Gastrocnemius medialis (tissue), 4 donors: ENCODE measurements around the gene SCNN1A.

ENCODE experiments used
- CTCF ChIP-seq, 5 experiments: fragments of 450-650 bp in 3 of 5; fragments of 200-600 bp in 2 of 5; sonication (generic) in 2 of 5; IDR thresholded peaks in 4 of 5; conservative IDR thresholded peaks in 1 of 5; 1 replicate in 4 of 5; 2 replicates in 1 of 5; pipeline ENCODE4 v1.5.1; 2016 to 2019; ENCODE audit warnings: antibody characterized with exemption in 5 of 5, mild to moderate bottlenecking in 3 of 5, moderate library complexity in 3 of 5
- POLR2A ChIP-seq, 2 donors: fragments of 450-650 bp; IDR thresholded peaks; one replicate each; pipeline ENCODE4 v1.6.1; 2017; ENCODE audit warnings: antibody characterized with exemption in 2 of 2, mild to moderate bottlenecking in 2 of 2, moderate library complexity in 2 of 2

GRCh38 chr12:6346942-6347341 is 28.4 kb downstream of the SCNN1A start:
- TF ChIP-seq POLR2A (IDR thresholded peaks at IDR 0.05) = no peak
- TF ChIP-seq CTCF (IDR thresholded peaks at IDR 0.05 in 4 of 5, conservative IDR thresholded peaks at IDR 0.05 in 1 of 5) = no peak
